Thyroid gland (tissue), 4 donors: ENCODE results near the gene MMP11. TPM values are rescaled to one million over a fixed set of nuclear protein-coding genes. Genes with fewer than 3 reads are reported as not detected.

Experiments
- DNase-seq, 2 donors: peaks; one replicate each; pipeline ENCODE4 v3.0.0-alpha.2; 2019
- H3K27ac ChIP-seq, 3 donors: fragments of 200-600 bp; sonication (generic); 1 replicate in 2 of 3; 2 replicates in 1 of 3; pipeline ENCODE4 v1.5.1; 2016 to 2019; ENCODE audit warnings: mild to moderate bottlenecking in 1 of 3, moderate library complexity in 1 of 3
- H3K27me3 ChIP-seq: fragments of 200-600 bp; sonication (generic); one replicate; pipeline ENCODE4 v1.5.1; 2019
- H3K36me3 ChIP-seq, 2 donors: fragments of 200-600 bp; sonication (generic); one replicate each; pipeline ENCODE4 v1.5.1; 2016 to 2019
- H3K4me1 ChIP-seq, 2 donors: fragments of 200-600 bp; sonication (generic); one replicate each; pipeline ENCODE4 v1.5.1; 2017 to 2019
- H3K4me3 ChIP-seq, 3 donors: fragments of 200-600 bp; sonication (generic); replicated peaks in 1 of 3; 1 replicate in 2 of 3; 2 replicates in 1 of 3; pipeline ENCODE4 v1.5.1; 2016; ENCODE audit warnings: mild to moderate bottlenecking in 1 of 3
- H3K9me3 ChIP-seq: fragments of 200-600 bp; sonication (generic); one replicate; pipeline ENCODE4 v1.5.1; 2017
- POLR2A ChIP-seq, 2 donors: fragments of 450-650 bp; IDR thresholded peaks; one replicate each; pipeline ENCODE4 v1.6.1; 2017; ENCODE audit warnings: antibody characterized with exemption in 2 of 2, mild to moderate bottlenecking in 2 of 2, moderate library complexity in 1 of 2
- WGBS, 2 donors: methylation state at CpG; one replicate each; pipeline ENCODE4 v1.1.5; 2017; 5-methylcytosine and 5-hydroxymethylcytosine counted together
- intact Hi-C: fragments of 100-400 bp; cut with DNase I; formaldehyde crosslinking; loops from one replicate; pipeline ENCODE4 v1.15.1; 2023
- total RNA-seq, 4 donors: library from RNA; depleted of rRNA; stranded (reverse); fragments of >200 nt; gene quantifications; one replicate each; pipeline ENCODE4 v1.2.3, GENCODE V29; 2016
- TF ChIP-seq, protein P1 (sequence below), 6 experiments: fragments of 200-600 bp in 3 of 6; fragments of 450-650 bp in 3 of 6; sonication (generic) in 3 of 6; IDR thresholded peaks; one replicate each; pipeline ENCODE4 v1.5.1; 2016 to 2019; ENCODE audit warnings: antibody characterized with exemption in 6 of 6, mild to moderate bottlenecking in 2 of 6, inconsistent platforms in 1 of 6, moderate library complexity in 1 of 6

Gene MMP11
- total RNA-seq, 4 donors from 2014 or later, result 0.38 to 2.3 (median 1.7) TPM

DNA sequence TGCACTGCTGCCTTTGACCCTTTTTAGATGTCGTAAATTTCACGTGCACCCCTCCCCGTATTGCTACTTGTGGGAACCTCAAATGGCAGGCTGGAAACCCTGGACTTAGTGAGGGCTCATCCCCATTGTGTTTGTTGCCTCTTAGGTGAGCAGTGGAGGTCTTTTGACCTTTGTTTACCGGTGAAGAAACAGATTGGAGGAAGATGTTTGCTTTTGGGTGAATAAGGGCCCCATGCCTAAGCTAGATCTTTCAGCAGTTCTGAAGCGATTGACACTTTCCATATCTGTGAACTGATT, 14.9 kb downstream of the MMP11 start:
- intact Hi-C loops, result loop anchor here (5.0 kb wide), 1 partner anchor 55 kb away; no protein-coding TSS in a partner anchor
- Histone ChIP-seq H3K9me3 (no peaks in the 10 kb centered on the region), H3K36me3 (peaks cover 0 to 5% of the 10 kb centered on the region in 2 donors), H3K4me1 (peaks cover 21% of the 10 kb centered on the region in 2 donors), H3K4me3 (peak overlapping the region; percentile 47 to 94 (median 52)), H3K27me3 (no peaks in the 10 kb centered on the region), H3K27ac (peak overlapping the region in 2 of 3 donors; percentile 97 to 100)
- no peak for TF ChIP-seq POLR2A (IDR thresholded peaks at IDR 0.05)
- TF ChIP-seq, protein P1, sequence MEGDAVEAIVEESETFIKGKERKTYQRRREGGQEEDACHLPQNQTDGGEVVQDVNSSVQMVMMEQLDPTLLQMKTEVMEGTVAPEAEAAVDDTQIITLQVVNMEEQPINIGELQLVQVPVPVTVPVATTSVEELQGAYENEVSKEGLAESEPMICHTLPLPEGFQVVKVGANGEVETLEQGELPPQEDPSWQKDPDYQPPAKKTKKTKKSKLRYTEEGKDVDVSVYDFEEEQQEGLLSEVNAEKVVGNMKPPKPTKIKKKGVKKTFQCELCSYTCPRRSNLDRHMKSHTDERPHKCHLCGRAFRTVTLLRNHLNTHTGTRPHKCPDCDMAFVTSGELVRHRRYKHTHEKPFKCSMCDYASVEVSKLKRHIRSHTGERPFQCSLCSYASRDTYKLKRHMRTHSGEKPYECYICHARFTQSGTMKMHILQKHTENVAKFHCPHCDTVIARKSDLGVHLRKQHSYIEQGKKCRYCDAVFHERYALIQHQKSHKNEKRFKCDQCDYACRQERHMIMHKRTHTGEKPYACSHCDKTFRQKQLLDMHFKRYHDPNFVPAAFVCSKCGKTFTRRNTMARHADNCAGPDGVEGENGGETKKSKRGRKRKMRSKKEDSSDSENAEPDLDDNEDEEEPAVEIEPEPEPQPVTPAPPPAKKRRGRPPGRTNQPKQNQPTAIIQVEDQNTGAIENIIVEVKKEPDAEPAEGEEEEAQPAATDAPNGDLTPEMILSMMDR (IDR thresholded peaks at IDR 0.05), result no peak
- no peak for DNase-seq
- WGBS, 2 donors, result 2 to 4% methylated on average over 5 of the region's 5 CpGs

DNA sequence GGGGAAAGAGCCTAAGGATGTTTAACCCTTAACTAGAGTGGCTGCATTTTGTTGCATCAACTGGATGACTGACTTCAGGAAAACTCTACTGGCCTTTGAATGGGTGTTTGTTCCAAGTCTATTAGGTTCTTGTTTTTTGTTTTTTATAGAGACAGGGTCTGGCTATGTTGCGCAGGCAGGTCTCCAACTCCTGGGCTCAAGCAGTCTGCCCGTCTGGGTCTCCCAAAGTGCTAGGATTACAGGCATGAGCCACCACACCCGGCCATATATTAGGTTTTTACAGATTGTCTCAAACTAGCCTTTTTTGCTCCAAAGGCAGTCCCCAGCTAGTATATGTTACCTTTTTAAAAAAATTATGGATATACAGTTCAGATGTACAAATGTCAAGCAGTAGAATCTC, 15.3 kb downstream of the MMP11 start:
- Histone ChIP-seq H3K9me3 (no peaks in the 10 kb centered on the region), H3K27me3 (no peaks in the 10 kb centered on the region), H3K27ac (no peak overlapping the region), H3K4me1 (peaks cover 21% of the 10 kb centered on the region in 2 donors), H3K4me3 (peak overlapping the region; percentile 47 to 94 (median 52)), H3K36me3 (peaks cover 0 to 7% of the 10 kb centered on the region in 2 donors)
- TF ChIP-seq, protein P1 (IDR thresholded peaks at IDR 0.05), result no peak
- no peak for TF ChIP-seq POLR2A (IDR thresholded peaks at IDR 0.05)
- 54 to 63% methylated on average over 3 of the region's 3 CpGs for WGBS, 2 donors
- no peak for DNase-seq
- intact Hi-C loops, result loop anchor here (5.0 kb wide), 1 partner anchor 54 kb away; no protein-coding TSS in a partner anchor

DNA sequence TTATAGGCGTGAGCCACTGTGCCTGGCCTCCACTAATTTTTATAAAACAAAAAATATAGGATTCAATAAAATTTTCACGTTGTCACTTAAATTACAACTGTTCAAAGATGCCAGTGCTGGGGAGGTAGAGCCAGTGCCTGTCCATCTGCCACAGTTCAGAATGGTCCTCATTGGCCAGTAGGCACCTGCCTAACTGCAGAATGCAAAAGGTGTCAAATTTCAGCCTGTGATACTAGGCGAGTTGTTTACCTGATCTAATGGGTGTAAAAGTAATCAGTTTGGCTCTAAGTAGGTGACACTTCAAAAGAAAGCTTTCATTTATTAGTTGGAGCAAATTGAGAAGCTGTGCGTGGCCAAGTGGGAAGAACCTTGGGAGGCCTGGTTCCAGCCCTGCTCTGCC, 16.5 kb downstream of the MMP11 start:
- H3K4me3 ChIP-seq, result no peak overlapping the region
- H3K27ac ChIP-seq, result no peak overlapping the region
- intact Hi-C loops, result loop anchor here (5.0 kb wide), 1 partner anchor 53 kb away; no protein-coding TSS in a partner anchor
- no peaks in the 10 kb centered on the region for H3K9me3 ChIP-seq
- TF ChIP-seq POLR2A (IDR thresholded peaks at IDR 0.05), result no peak
- TF ChIP-seq, protein P1 (IDR thresholded peaks at IDR 0.05), result no peak
- 71 to 76% methylated on average over 4 of the region's 4 CpGs for WGBS, 2 donors
- H3K36me3 ChIP-seq, result peaks cover 12 to 19% of the 10 kb centered on the region in 2 donors
- no peaks in the 10 kb centered on the region for H3K27me3 ChIP-seq
- no peak for DNase-seq
- H3K4me1 ChIP-seq, result peaks cover 21% of the 10 kb centered on the region in 2 donors

DNA sequence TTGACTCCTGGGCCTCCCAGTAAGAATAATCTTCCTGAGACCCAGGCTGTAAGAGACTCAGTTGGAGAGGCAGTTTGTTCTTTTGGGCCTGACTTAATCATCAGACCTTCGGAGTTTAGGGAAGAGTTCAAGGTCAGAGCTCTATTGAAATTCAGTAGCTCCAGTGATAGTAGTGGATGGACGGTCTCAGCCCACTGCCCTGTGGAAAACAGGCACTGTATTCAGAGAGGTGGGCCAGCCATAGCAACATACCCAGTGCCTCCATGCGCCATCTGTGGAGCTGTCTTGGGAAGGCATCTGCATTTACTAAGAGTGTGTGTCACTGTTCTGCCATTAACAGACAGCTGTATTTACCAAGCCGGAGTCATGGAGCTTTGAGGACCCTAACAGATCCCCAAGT, 17.0 kb downstream of the MMP11 start:
- no peak overlapping the region for H3K27ac ChIP-seq
- WGBS, 2 donors, result 85 to 88% methylated on average over 4 of the region's 4 CpGs
- H3K4me3 ChIP-seq, result no peak overlapping the region
- peaks cover 21% of the 10 kb centered on the region in 2 donors for H3K4me1 ChIP-seq
- DNase-seq, result no peak
- TF ChIP-seq, protein P1 (IDR thresholded peaks at IDR 0.05), result no peak
- no peak for TF ChIP-seq POLR2A (IDR thresholded peaks at IDR 0.05)
- H3K36me3 ChIP-seq, result peaks cover 14 to 24% of the 10 kb centered on the region in 2 donors
- intact Hi-C loops, result loop anchor here (5.0 kb wide), 1 partner anchor 53 kb away; no protein-coding TSS in a partner anchor
- H3K9me3 ChIP-seq, result no peaks in the 10 kb centered on the region
- no peaks in the 10 kb centered on the region for H3K27me3 ChIP-seq

DNA sequence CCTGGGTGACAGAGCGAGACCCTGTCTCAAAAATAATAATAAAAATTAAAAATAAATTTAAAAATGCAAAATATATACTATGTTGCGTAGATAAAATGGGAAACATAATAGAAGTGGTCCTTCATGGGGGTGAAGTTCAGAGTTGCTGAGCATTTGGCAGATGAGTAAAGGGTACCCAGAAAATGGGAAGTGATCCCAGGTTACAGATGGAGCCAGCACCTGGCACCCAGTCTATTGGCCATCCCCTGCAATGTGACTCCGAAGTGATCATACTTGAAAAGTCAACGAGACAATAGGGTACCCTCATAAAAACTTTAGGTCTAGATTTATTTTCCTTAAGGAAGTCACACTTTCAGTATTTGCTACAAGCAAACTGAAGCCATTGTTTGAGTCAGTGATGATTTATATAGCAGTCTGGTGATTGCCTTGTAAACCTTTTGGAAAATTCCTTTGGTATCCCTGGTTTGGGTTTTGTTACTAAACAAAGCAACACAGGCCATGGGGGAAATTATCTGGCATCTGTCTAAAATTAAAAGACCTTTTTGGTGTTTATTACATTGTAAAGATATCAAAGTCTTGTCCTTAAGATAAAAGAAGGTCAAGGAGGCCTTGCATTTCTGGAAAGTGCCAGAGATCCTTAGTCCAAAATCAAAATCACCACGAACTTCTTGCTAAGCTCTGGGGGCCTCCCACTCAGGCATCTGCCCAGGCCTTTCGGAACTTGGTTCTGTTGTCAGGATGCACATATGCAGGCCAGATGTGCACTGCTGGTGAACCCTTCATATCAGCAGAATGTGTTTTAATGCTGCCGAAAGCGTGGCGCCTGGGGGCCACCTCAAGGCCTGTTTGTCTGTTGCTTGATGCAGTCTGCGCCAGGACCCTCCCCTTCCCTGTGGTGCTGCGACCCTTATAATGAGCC, 18.4 kb downstream of the MMP11 start:
- no peak for DNase-seq
- H3K9me3 ChIP-seq, result no peaks in the 10 kb centered on the region
- H3K4me1 ChIP-seq, result peaks cover 21% of the 10 kb centered on the region in 2 donors
- peaks cover 26 to 36% of the 10 kb centered on the region in 2 donors for H3K36me3 ChIP-seq
- TF ChIP-seq, protein P1 (IDR thresholded peaks at IDR 0.05), result no peak
- no peak for TF ChIP-seq POLR2A (IDR thresholded peaks at IDR 0.05)
- H3K27me3 ChIP-seq, result no peaks in the 10 kb centered on the region
- intact Hi-C loops, result no loop called here
- H3K27ac ChIP-seq, result no peak overlapping the region
- 69 to 75% methylated on average over 11 of the region's 11 CpGs for WGBS, 2 donors
- H3K4me3 ChIP-seq, result no peak overlapping the region
